Pons (tissue), 1 donor: Measurements from ENCODE around the gene ZNF397.

Experiments
- DNase-seq: peaks from one replicate; pipeline ENCODE4 v3.0.0-alpha.2; 2016; ENCODE audit warnings: low spot score

The ZNF397 gene

DNA sequence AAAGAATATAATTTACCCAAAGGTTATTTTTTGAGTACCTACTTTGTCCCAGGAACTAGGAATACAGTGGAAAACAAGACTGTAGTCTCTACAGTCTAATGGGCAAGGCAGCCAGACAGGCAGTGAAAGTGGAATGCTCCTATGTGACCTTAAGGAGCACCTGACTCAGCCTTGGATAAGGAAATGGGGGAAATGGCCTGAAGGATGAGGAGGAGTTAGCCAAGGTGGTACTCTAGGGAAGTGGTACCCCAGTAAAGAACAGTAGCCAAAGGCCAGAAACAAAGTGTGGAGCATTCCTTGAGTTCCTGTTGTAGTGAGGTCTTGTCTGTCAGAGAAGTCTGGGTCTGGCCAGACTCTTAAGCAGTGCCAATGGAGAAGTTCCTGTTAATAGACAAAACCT lies 6.0 kb downstream of the ZNF397 start:
- DNase-seq: no peak

DNA sequence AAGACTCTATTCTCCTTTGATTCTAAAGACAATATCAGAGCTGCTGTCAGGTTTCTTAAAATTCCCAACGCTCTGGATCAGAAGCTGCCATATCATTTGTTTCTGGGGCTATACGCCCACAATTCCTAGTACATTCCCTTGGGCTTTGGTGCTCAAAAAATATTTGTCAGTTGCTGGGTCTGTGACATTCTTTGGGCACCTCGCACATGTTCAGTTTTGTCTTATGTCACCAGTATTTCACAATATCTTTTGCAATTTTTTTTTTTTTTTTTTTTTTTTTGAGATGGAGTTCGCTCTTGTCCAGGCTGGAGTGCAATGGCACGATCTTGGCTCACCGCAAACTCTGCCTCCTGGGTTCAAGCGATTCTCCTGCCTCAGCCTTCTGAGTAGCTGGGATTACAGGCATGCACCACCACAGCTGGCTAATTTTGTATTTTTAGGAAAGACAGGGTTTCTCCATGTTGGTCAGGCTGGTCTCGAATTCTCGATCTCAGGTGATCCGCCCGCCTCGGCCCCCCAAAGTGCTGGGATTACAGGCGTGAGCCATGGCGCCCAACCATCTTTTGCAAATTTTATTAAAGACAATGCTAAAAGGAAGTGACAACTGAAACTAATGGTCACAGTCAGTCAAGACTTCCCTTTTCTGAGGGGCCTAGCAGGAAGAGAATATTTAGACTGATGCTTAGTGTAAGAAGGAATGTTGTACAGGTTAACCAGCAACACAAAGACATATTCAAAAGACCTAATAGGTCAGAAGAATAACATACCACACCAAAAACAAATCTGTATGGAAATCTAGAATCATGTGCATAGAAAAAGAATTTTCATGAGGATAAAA lies 6.8 kb downstream of the ZNF397 start:
- peak; percentile 45 for DNase-seq

DNA sequence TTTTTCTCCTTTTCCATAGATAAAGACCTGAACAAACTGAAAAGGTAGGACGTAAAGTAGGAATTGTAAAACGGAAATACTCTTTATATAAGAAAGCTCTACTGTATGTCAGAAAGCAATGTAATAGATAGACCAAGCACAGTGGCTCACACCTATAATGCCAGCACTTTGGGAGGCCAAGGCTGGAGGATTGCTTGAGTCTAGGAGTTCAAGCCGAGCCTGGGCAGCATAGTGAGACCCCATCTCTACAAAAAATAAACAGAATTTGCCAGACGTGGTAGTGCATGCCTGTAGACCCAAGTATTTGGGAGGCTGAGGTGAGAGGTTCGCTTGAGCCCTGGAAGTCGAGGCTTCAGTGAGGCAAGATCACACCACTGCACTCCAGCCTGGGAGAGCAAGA lies 7.6 kb downstream of the ZNF397 start:
- DNase-seq: no peak

DNA sequence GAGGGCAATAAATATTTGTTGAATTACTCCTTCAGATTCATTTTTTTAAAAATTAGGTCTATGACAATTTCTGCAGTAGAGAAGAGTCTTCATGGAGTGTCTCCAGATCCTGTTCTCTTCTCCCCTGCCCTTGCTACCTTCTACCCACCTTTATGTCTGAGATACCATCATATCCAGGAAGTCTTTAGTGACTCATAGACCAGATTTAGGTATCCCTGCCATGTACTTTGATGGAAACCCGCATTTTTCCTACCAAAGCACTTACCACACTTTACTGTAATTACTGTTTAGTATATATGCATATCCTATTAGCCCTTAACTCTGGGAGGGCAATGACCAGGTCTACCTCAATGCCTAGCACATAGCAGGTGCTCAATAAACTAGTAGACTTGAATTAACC lies 11.6 kb downstream of the ZNF397 start:
- no peak for DNase-seq

DNA sequence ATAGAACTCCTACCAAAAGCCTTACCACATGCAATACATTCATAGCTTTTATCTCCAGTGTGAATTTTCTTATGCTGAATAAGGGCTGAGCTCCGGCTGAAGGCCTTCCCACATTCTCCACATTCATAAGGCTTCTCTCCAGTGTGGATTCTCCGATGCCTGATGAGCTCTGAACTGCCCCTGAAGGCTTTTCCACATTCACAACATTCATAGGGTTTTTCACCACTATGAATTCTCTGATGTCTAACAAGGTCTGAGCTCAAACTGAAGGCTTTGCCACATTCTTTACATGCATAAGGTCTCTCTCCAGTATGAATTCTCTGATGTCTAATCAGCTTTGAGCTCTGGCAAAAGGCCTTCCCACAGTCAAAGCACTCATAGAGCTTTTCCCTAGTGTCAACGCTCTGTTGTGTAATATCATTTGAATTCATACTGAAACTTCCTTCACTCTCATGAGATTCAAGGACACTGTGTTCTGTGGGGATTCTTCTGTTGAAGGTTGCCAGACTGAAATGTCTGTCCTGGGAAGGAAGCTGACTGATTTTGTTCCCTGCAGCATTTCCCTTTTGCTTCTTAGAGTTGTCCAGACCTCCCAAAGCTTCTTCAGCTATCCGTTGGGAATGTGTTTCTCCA lies 12.9 kb downstream of the ZNF397 start:
- DNase-seq: no peak

DNA sequence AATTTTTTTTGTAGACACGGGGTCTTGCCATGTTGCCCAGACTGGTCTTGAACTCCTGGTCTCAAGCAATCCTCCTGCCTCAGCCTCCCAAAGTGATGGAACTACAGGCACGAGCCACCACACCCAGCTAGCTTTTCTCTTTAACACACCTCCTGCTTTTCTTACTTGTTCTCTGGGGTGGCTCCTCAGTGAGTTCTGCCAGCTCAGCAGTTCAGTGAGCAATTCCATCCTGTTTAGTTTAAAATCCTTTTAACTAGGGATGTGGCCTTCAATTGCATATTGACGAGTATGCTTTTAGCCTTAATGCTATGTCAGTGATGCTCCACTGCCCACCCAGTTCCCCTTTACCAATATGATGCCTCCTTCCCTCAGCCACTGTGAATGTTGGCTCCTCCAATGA lies 16.1 kb downstream of the ZNF397 start:
- DNase-seq: no peak

DNA sequence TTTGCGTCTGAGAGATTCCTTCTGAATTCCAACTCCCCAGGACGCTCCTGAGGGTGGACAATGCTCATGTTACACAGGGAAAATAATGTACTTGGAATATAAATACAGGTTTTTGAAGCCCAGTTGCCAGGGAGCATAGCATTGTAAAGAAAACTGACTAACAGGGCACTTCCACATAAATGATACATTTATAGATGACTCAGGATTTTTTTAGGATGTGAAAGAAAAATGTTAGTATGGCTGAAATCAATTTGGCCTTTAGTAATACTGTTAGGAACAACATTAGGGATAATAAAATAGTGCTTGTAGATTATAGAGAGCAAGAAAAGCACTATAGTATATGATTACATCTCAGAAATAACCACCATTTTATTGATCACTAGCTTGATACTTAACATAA lies 23.6 kb downstream of the ZNF397 start:
- DNase-seq: no peak

DNA sequence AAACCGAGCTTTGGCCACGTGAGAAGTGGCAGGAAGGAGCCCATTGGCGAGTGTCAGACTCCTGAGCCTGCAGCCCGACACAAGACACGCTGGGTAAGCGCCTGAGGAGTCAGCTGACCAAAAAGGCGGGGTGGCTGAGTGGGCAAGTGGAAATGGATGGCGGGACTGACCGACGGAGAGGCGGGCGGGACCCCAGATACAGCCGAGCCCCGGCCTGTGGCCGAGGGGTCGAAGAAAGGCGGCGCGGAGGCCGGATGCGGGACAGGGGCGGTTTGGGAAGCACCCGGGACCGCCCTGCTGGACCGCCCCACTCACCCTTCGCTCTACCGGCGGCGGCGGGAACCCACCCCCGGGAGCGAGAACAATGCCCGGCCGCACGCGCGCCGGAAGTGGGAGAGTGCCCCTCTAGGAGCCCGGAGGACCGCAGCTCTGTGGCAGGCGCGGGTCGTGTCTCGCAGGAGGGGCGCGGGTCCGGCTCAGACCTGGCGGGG lies 26.4 kb downstream of the ZNF397 start:
- DNase-seq: peak; percentile 64

DNA sequence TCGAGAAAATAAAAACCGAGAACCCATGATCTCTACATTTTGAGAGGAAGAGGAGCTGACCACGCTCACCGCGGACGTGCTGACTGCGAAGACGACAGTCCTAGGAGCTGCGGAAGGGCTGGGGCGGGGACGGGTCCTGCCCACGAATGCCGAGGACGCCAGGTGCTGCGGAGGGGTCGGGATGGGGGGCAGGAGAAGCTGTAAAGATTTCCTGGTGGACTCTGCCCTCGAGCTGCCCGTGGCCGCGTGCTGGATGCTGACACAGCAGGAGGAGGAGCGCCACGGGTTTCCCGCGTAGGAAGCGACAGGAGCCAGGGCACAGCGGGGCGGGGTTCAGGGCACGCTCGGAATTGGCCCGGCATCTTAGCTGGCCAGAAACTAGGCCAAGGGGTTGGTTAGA lies 27.0 kb downstream of the ZNF397 start:
- no peak for DNase-seq

DNA sequence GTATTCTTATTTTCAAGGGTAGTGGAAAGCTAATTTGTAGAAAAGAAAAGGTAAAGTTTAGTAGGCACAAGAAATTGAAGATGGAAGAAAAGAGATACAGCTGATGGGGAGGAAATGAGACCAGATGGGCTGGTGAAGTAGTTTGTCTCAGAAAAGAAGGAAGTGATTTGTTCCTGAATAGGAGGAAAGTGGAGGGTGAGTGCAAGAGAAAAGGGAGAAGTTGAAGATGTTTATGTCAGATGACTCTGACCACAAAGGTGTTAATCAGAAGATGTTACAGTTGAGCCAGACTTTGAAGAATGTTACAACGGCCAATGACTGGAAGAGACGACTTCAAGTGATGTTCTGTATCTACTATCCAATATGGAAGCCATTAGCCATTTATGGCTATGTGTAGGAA lies 28.0 kb downstream of the ZNF397 start:
- peak; percentile 27 for DNase-seq

DNA sequence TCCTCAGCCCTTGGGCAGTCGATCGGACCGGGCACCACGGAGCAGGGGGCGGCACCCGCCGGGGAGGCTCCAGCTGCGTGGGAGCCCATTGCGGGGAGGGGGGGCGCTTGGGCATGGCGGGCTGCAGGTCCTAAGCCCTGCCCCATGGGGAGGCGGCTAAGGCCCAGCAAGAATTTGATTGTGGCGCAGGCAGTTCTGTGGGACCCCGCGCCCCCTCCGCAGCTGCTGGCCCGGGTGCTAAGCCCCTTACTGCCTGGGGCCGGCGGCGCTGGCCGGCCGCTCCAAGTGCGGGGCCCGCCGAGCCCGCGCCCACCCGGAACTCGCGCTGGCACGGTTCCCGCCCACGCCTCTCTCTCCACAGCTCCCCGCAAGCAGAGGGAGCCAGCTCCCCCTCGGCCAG lies 30.8 kb downstream of the ZNF397 start:
- DNase-seq: no peak

DNA sequence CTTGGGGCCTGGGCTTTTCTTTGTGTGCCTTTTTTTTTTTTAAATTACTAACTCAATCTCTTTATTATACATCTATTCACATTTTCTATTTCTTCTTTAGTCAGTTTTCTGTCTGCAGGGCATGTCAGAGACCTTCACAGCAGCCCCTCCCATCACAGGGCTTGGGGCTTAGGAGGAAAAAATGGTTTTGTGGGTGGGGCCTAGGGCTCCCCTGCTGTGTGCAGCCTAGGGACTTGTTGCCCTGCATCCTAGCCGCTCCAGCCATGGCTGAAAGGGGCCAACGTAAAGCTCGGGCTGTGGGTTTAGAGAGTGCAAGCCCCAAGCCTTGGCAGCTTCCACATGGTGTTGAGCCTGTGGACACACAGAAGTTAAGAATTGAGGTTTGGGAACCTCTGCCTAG lies 35.4 kb downstream of the ZNF397 start:
- no peak for DNase-seq

DNA sequence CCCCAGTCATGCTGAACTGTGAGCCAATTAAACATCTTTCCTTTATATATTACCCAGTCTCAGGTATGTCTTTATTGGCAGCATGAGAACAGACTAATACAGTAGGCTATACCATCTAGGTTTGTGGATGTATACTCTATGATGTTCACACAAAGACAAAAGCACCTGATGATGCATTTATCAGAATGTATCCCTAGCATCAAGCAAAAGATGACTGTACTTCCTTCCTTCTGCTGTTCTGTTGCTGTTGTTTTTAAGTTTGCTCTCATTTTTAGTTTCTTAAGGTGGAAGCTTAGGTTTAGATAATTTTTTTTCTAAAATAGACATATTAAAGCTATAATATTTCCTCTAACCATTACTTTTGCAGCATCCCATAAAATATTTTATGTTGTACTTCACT lies 36.8 kb downstream of the ZNF397 start:
- no peak for DNase-seq

DNA sequence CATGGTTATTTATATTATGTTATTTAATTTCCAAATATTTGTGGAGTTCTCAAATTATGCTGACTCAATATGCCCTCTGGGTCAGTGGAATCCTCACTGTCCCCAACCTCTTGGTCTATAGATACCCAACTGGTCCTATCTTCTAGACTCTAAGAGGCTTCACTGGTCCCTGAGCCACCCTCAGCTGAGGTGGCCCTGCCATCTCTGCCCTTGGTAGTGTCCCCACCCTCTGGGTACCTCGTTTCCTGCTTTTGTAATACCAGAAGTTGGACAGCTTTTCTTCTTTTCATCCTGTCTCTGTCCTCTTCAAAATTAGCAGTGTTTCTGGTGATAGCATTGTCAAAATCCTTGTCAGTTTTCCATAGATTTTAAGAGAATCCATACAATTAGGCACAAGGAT lies 37.3 kb downstream of the ZNF397 start:
- no peak for DNase-seq

DNA sequence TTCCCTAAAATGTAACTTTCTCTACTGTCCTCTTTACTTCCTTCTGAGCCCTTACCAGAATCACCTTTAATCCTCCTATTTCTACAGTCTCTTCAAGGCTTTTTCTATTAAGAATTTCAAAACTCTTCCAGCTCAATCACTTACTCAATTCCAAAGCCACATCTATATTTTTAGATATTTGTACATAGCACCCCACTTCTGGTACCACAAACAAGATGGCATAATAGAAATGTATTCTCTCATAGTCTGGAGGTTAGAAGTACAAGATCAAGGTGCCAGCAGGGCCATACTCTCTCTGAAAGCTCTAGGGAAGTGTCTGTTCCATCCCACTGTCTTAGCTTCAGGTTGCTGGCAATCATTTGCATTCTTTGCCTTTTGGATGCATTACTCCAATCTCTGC lies 38.1 kb downstream of the ZNF397 start:
- no peak for DNase-seq

DNA sequence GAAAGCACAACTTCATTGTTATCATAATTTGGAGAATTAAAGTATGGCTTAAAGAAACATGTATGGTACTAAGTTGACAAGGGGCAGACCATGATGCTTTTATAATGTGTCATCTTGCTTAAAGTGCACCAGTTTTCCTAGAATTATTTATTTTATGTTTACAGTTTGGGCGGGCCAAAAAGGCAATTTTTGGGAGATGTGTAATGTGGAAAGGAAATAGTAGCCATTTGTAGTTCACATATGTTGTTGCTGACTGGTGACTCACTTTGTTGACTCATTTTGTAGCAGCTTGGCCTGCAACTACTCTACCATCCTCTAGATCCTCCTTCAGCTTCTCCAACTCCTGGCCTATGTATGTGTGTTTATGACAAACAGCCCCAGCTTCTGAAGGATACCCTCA lies 41.5 kb downstream of the ZNF397 start:
- no peak for DNase-seq

DNA sequence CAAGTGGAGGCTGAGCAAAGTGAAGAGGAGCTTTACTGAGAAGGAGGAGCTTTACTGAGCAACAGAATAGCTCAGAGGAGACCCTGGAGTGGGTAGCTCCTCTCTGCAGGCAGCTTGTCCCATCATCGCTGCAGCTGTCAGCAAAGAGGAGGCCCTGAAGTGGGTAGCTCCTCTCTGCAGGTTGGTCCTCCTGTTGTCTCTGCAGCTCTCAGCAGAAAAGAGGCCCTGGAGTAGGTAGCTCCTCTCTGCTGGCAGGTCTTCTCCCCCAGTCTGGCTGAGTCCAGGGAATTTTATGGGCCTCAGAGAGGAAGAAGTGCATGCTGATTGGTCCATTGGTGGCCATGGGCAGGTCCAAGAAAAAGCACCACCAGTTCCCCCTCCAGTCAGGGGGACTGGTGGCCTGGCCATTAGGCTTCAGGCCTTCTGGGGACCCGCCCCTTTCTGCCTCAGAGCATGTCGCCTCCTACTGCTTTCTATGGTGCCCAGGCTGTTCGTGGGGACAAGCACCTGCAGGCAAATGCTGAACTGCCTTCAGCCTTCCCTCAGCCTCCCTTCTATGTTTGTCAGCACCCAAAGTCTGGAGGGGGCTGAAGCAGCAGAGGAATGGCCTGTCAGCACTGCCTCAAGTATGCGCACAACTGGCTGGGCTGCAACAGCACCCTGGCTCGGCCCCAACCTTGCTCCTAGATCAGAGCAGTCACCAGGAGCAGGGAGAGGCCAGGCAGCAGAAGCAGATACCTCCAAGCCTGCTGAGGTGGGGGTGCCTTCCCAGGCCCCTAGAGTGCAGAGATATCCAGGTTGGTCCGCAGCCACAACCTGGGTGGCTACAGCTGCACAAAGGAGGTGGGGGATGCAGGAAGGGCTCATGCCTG lies 43.3 kb downstream of the ZNF397 start:
- no peak for DNase-seq

DNA sequence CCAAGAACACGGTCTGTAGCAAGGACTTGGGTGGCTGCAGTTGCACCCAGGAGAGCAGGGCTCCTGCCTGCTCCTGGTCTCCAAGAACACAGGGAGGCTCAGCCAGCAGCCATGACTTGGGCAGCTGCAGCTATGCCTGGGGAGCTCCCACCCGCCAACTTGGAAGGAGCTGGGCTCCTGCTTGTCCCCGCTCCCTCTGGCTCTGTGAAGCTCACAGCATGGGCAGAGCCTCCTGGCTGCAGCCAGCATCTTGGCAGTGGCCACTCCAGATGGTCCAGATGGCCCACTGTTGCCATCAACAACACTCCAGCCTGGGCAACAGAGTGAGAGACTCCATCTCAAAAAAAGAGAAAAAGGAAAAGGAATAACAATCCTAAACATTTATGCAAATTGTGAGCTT lies 44.0 kb downstream of the ZNF397 start:
- no peak for DNase-seq

DNA sequence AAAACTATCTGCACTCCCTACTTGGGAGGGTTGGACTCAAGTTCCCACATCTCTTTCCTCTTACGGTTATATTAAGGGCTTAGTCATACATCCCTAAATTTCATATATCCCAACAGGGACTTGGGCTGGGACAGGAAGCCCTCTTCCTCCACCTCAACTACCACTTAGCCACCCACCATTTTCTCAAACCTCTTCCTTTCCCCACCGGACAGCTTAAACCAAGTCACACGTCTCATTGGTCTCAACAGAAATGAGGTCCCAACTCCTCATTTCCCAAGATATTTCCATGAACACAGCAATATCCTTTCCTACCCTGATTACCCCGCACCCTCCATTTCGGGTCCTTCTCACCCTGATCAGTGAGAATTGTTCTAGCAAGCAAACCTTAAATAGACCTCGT lies 48.5 kb downstream of the ZNF397 start:
- DNase-seq: peak; percentile 30

DNA sequence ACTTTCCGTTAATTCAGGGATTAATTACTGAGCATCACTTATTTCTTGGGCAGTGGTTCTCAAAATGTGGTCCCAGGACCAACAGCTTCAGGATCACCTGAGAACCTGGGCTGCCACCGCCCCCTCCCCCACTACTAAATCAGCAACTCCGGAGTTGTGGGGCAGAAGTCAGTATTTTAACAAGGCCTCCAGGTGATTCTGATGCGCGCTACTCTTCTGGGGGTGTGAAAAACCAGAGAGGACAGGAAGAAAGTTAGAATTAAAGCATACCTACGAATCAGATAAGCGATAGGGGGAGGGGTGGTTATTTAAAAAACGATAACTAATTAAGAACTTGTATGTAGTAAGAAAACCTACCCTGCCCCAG lies 48.9 kb downstream of the ZNF397 start:
- DNase-seq: no peak

DNA sequence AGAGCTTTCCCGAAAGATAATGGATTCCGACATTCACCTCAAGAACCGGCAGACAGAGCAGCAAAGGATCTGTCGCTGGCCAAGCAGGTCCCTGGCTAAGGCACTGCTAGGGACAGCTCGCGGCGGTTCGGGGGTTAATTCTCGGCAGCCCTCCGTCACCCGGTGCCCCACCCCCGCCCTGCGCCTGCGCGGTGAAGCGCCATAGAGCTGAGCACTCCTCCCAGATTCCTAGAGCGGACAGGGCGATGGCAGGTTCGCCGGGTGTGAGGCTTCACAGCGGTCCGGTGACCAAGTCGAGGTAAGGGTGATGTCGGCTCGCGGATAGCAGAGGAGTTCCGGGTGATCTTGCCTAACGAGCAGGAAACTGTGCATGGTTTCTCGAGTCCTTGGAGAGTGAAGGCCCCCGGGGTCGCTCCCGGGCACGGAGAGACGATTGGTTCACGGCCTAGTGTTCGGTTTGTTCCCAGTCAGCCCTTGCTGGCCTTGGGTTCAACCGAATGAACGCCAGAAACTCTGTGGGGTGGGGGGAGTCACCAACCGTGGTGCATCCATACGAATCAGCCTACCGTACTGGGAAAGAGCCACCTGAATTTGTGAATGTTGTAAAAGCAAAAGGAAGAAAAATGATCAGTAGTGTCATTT lies 49.4 kb downstream of the ZNF397 start, which contains the start of gene ZSCAN30:
Gene ZSCAN30, minus strand, starts transcription at position 136 of the 642 bp plus-strand sequence. CDS start 25,877 bp downstream, outside the sequence.
- peak; percentile 90 for DNase-seq

DNA sequence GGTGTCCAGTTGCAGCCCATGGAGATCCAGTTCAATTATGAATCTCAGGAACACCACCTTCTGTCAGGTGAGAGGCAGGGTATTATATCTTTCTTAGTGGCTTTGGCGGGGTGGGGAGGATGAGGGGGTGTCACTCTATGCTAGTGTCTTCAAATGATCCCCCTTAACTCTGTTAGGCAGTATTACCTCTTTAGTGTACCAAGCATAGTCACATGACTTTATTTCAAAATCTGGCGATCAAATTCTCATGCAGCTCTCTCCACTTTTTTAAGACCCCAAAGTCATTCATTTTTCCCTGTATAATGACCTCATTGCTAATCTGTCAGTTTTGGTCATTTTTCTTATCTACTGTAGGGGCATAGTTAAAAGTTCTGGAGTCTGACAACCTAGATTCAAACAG lies 50.3 kb downstream of the ZNF397 start:
- no peak for DNase-seq
